Activated CD8-positive, alpha-beta T cell treated with anti-CD3 and anti-CD28 coated beads for 36 hours (primary cell): ENCODE results near the gene PTPRG. TPM values are rescaled to one million over a fixed set of nuclear protein-coding genes. Genes with fewer than 3 reads are reported as not detected.

Experiments used
- ATAC-seq: fragments of 200-7000 bp; cut with Tn5 transposase; one replicate; pipeline ENCODE4 v1.10.0; 2021; ENCODE audit warnings: mild to moderate bottlenecking, moderate library complexity
- CTCF ChIA-PET: fragments of 350-600 bp; sonication (Branson Sonifier 250); formaldehyde crosslinking; loops from one replicate; lab custom pipeline; 2021; ENCODE audit warnings: antibody characterized with exemption; lab: Charles Lee
- POLR2A ChIA-PET: fragments of 350-600 bp; sonication (Branson Sonifier 250); formaldehyde crosslinking; loops from one replicate; lab custom pipeline; 2021; ENCODE audit warnings: antibody characterized with exemption; lab: Charles Lee
- DNase-seq: peaks from one replicate; pipeline ENCODE4 v3.0.0-alpha.2; 2020
- H3K27ac Mint-ChIP-seq: one replicate; pipeline ENCODE4 v1.8.0; 2021; ENCODE audit warnings: mild to moderate bottlenecking, mixed read lengths
- H3K27me3 Mint-ChIP-seq: one replicate; pipeline ENCODE4 v1.8.0; 2021; ENCODE audit warnings: mixed read lengths
- H3K36me3 Mint-ChIP-seq: one replicate; pipeline ENCODE4 v1.8.0; 2021; ENCODE audit warnings: low read depth, mixed read lengths
- H3K4me1 Mint-ChIP-seq: one replicate; pipeline ENCODE4 v1.8.0; 2021; ENCODE audit warnings: low read depth, mixed read lengths
- H3K4me3 Mint-ChIP-seq: one replicate; pipeline ENCODE4 v1.8.0; 2021; ENCODE audit warnings: mild to moderate bottlenecking, moderate library complexity, mixed read lengths
- H3K9me3 Mint-ChIP-seq: one replicate; pipeline ENCODE4 v1.8.0; 2021; ENCODE audit warnings: mixed read lengths
- CTCF ChIP-seq: fragments of 200-600 bp; IDR thresholded peaks from one replicate; pipeline ENCODE4 v1.8.0; 2022; ENCODE audit warnings: antibody characterized with exemption, mild to moderate bottlenecking
- intact Hi-C: fragments of 100-400 bp; cut with micrococcal nuclease; formaldehyde crosslinking; loops from one replicate; pipeline ENCODE4 v1.10.0; 2022
- total RNA-seq, 2 experiments: library from RNA; stranded (reverse); gene quantifications; one replicate each; pipeline ENCODE4 v1.2.3, GENCODE V29; 2021

The PTPRG gene
- total RNA-seq, 2 experiments from 2014 or later = not detected

- H3K9me3 Mint-ChIP-seq = no peaks in the 10 kb centered on the region
- H3K36me3 Mint-ChIP-seq = no peaks in the 10 kb centered on the region
- H3K4me1 Mint-ChIP-seq = no peaks in the 10 kb centered on the region
- no peaks in the 10 kb centered on the region for H3K27me3 Mint-ChIP-seq
- POLR2A ChIA-PET = no interaction called here
- TF ChIP-seq CTCF = no peak
- no peak overlapping the region for H3K4me3 Mint-ChIP-seq
- ATAC-seq = no peak
- no peak overlapping the region for H3K27ac Mint-ChIP-seq
- intact Hi-C loops = no loop called here
- DNase-seq = no peak
- CTCF ChIA-PET = no interaction called here
Observed at GRCh38 chr3:61618231-61618630, 56.9 kb downstream of the PTPRG start.

GRCh38 chr3:61618871-61619270 lies 57.5 kb downstream of the PTPRG start:
- H3K27me3 Mint-ChIP-seq = no peaks in the 10 kb centered on the region
- no peak for ATAC-seq
- POLR2A ChIA-PET = no interaction called here
- DNase-seq = no peak
- CTCF ChIA-PET = no interaction called here
- no peaks in the 10 kb centered on the region for H3K9me3 Mint-ChIP-seq
- no peak overlapping the region for H3K4me3 Mint-ChIP-seq
- H3K4me1 Mint-ChIP-seq = no peaks in the 10 kb centered on the region
- intact Hi-C loops = no loop called here
- H3K36me3 Mint-ChIP-seq = no peaks in the 10 kb centered on the region
- H3K27ac Mint-ChIP-seq = no peak overlapping the region
- TF ChIP-seq CTCF = no peak

GRCh38 chr3:61620073-61620472 lies 58.7 kb downstream of the PTPRG start:
- H3K36me3 Mint-ChIP-seq = no peaks in the 10 kb centered on the region
- CTCF ChIA-PET = no interaction called here
- no peaks in the 10 kb centered on the region for H3K27me3 Mint-ChIP-seq
- DNase-seq = no peak
- no peak overlapping the region for H3K4me3 Mint-ChIP-seq
- TF ChIP-seq CTCF = no peak
- no peak for ATAC-seq
- intact Hi-C loops = no loop called here
- POLR2A ChIA-PET = no interaction called here
- H3K27ac Mint-ChIP-seq = no peak overlapping the region
- H3K4me1 Mint-ChIP-seq = no peaks in the 10 kb centered on the region
- H3K9me3 Mint-ChIP-seq = peaks cover 2% of the 10 kb centered on the region

- intact Hi-C loops = no loop called here
Observed at GRCh38 chr3:61624300-61624699, 62.9 kb downstream of the PTPRG start.

GRCh38 chr3:61625429-61625828 lies 64.1 kb downstream of the PTPRG start:
- Mint-ChIP-seq H3K27me3 (peaks cover 2% of the 10 kb centered on the region), H3K36me3 (no peaks in the 10 kb centered on the region), H3K27ac (no peak overlapping the region), H3K4me1 (no peaks in the 10 kb centered on the region), H3K9me3 (peaks cover 2% of the 10 kb centered on the region), H3K4me3 (no peak overlapping the region)
- TF ChIP-seq CTCF = no peak
- intact Hi-C loops = no loop called here
- CTCF ChIA-PET = no interaction called here
- POLR2A ChIA-PET = no interaction called here
- ATAC-seq (no peak), DNase-seq (no peak)

More at GRCh38 chr3:61624300-61624699, 62.9 kb downstream of the PTPRG start:
- Mint-ChIP-seq H3K4me3 (no peak overlapping the region), H3K27ac (no peak overlapping the region), H3K27me3 (peaks cover 2% of the 10 kb centered on the region), H3K9me3 (peaks cover 2% of the 10 kb centered on the region), H3K4me1 (no peaks in the 10 kb centered on the region), H3K36me3 (no peaks in the 10 kb centered on the region)
- ChIA-PET CTCF (no interaction called here), POLR2A (no interaction called here)
- ATAC-seq (no peak), DNase-seq (no peak)
- TF ChIP-seq CTCF = no peak
